ENCODE results near the gene ZNF831.

- TF ChIP-seq, protein P1, sequence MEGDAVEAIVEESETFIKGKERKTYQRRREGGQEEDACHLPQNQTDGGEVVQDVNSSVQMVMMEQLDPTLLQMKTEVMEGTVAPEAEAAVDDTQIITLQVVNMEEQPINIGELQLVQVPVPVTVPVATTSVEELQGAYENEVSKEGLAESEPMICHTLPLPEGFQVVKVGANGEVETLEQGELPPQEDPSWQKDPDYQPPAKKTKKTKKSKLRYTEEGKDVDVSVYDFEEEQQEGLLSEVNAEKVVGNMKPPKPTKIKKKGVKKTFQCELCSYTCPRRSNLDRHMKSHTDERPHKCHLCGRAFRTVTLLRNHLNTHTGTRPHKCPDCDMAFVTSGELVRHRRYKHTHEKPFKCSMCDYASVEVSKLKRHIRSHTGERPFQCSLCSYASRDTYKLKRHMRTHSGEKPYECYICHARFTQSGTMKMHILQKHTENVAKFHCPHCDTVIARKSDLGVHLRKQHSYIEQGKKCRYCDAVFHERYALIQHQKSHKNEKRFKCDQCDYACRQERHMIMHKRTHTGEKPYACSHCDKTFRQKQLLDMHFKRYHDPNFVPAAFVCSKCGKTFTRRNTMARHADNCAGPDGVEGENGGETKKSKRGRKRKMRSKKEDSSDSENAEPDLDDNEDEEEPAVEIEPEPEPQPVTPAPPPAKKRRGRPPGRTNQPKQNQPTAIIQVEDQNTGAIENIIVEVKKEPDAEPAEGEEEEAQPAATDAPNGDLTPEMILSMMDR (IDR thresholded peaks at IDR 0.05; ENCODE audit: borderline replicate concordance, extremely low read depth, low read length, poor library complexity, severe bottlenecking), result no peak
- no peak for TF ChIP-seq EZH2 (IDR thresholded peaks at IDR 0.05; ENCODE audit: borderline replicate concordance, low read depth, low read length, severe bottlenecking)
Observed at GRCh38 chr20:59204165-59204894, 40.7 kb downstream of the ZNF831 start.
